Sigmoid colon (tissue), 7 donors: Measurements from ENCODE around the gene ELMO3. TPM values are rescaled to one million over a fixed set of nuclear protein-coding genes. Genes with fewer than 3 reads are reported as not detected.

Source experiments
- DNase-seq: peaks from one replicate; pipeline ENCODE4 v3.0.0-alpha.2; 2019
- H3K27ac ChIP-seq, 4 donors: fragments of 200-600 bp; sonication (generic); one replicate each; pipeline ENCODE4 v1.5.1; 2016 to 2019; ENCODE audit warnings: mild to moderate bottlenecking in 1 of 4
- H3K27me3 ChIP-seq, 3 donors: fragments of 200-600 bp; sonication (generic); one replicate each; pipeline ENCODE4 v1.5.1; 2019; ENCODE audit warnings: mild to moderate bottlenecking in 1 of 3
- H3K36me3 ChIP-seq, 4 donors: fragments of 200-600 bp; sonication (generic); one replicate each; pipeline ENCODE4 v1.5.1; 2016 to 2019
- H3K4me1 ChIP-seq, 4 donors: fragments of 200-600 bp; sonication (generic); one replicate each; pipeline ENCODE4 v1.5.1; 2017 to 2019
- H3K4me3 ChIP-seq, 4 donors: fragments of 200-600 bp; sonication (generic); one replicate each; pipeline ENCODE4 v1.5.1; 2017 to 2019; ENCODE audit warnings: mild to moderate bottlenecking in 2 of 4, moderate library complexity in 1 of 4
- H3K9me3 ChIP-seq, 4 donors: fragments of 200-600 bp in 3 of 4; sonication (generic) in 3 of 4; one replicate each; pipeline versions ENCODE4 v1.5.1 to v1.6.1; 2013 to 2019
- CTCF ChIP-seq, 4 experiments: fragments of 450-650 bp in 3 of 4; fragments of 200-600 bp in 1 of 4; IDR thresholded peaks; one replicate each; pipeline ENCODE4 v1.5.1; 2016 to 2019; ENCODE audit warnings: antibody characterized with exemption in 4 of 4, mild to moderate bottlenecking in 3 of 4, moderate library complexity in 2 of 4
- EP300 ChIP-seq, 4 donors: sonication (generic); formaldehyde crosslinking; IDR thresholded peaks; one replicate each; pipeline ENCODE4 v1.6.1; 2017; ENCODE audit warnings: antibody characterized with exemption in 4 of 4
- POLR2A ChIP-seq, 2 donors: fragments of 450-650 bp; IDR thresholded peaks; one replicate each; pipeline ENCODE4 v1.6.1; 2016; ENCODE audit warnings: antibody characterized with exemption in 2 of 2, mild to moderate bottlenecking in 2 of 2, moderate library complexity in 2 of 2
- POLR2AphosphoS5 ChIP-seq, 4 donors: sonication (generic); formaldehyde crosslinking; IDR thresholded peaks; one replicate each; pipeline ENCODE4 v1.6.1; 2017; ENCODE audit warnings: antibody characterized with exemption in 4 of 4
- WGBS, 2 donors: extraction: QIAGEN DNeasy Blood & Tissue Kit; methylation state at CpG; one replicate each; pipeline ENCODE4 v1.1.7; 2013; 5-methylcytosine and 5-hydroxymethylcytosine counted together
- intact Hi-C: fragments of 100-400 bp; cut with DNase I; formaldehyde crosslinking; loops from one replicate; pipeline ENCODE4 v1.15.1; 2023
- polyA plus RNA-seq, 3 donors: library from polyadenylated mRNA; stranded (reverse); fragments of 200-250 nt; gene quantifications; one replicate each; pipeline ENCODE4 v1.2.3, GENCODE V29; 2013
- total RNA-seq, 4 donors: library from RNA; depleted of rRNA; stranded (reverse); fragments of >200 nt; gene quantifications; one replicate each; pipeline ENCODE4 v1.1.0, GENCODE V29; 2016
- donor health status: healthy with polysubstance abuse.
- donor health status: Bipolar disorder and iron deficiency.
- donor health status: healthy.

ELMO3 gene
- total and polyA plus RNA-seq, 7 donors, result 0.14 to 41.8 (median 1.7) TPM

GRCh38 chr16:67170949-67171649 lies 27.8 kb upstream of the ELMO3 start:
- DNase-seq, result no peak
- TF ChIP-seq EP300 (IDR thresholded peaks at IDR 0.05), result no peak
- H3K4me1 ChIP-seq, result peaks cover 0 to 57% (median 52%) of the 10 kb centered on the region in 4 donors

GRCh38 chr16:67173323-67173722 lies 25.6 kb upstream of the ELMO3 start:
- H3K36me3 ChIP-seq, result no peaks in the 10 kb centered on the region
- peak overlapping the region; percentile 89 to 95 (median 90) for H3K27ac ChIP-seq
- TF ChIP-seq EP300 (IDR thresholded peaks at IDR 0.05) (no peak), POLR2AphosphoS5 (IDR thresholded peaks at IDR 0.05) (no peak), CTCF (IDR thresholded peaks at IDR 0.05) (no peak), POLR2A (IDR thresholded peaks at IDR 0.05) (no peak)
- 78 to 98% methylated on average over 1 of the region's 1 CpG for WGBS, 2 donors
- peak overlapping the region in 3 of 4 donors; percentile 40 to 52 (median 52) for H3K4me3 ChIP-seq
- H3K27me3 ChIP-seq, result no peaks in the 10 kb centered on the region
- no peaks in the 10 kb centered on the region for H3K9me3 ChIP-seq
- peaks cover 0 to 67% (median 60%) of the 10 kb centered on the region in 4 donors for H3K4me1 ChIP-seq
- intact Hi-C loops, result no loop called here
- no peak for DNase-seq

More at GRCh38 chr16:67170949-67171649, 27.8 kb upstream of the ELMO3 start:
- no peaks in the 10 kb centered on the region for H3K9me3 ChIP-seq
- H3K27ac ChIP-seq, result peak overlapping the region; percentile 87 to 95 (median 90)
- intact Hi-C loops, result no loop called here
- H3K27me3 ChIP-seq, result peaks cover under 1 to 3% (median 2%) of the 10 kb centered on the region in 3 donors
- 50 to 55% methylated on average over 14 of the region's 14 CpGs for WGBS, 2 donors
- H3K4me3 ChIP-seq, result peak overlapping the region; percentile 29 to 57 (median 48)
- H3K36me3 ChIP-seq, result no peaks in the 10 kb centered on the region

GRCh38 chr16:67173808-67174705 lies 24.9 kb upstream of the ELMO3 start:
- intact Hi-C loops, result no loop called here
- 1% methylated on average over 71 of the region's 71 CpGs for WGBS, 2 donors

GRCh38 chr16:67174706-67175231 lies 24.2 kb upstream of the ELMO3 start:
- TF ChIP-seq POLR2AphosphoS5 (IDR thresholded peaks at IDR 0.05), result no peak
- no peak for TF ChIP-seq POLR2A (IDR thresholded peaks at IDR 0.05)
- TF ChIP-seq EP300 (IDR thresholded peaks at IDR 0.05), result no peak
- TF ChIP-seq CTCF (IDR thresholded peaks at IDR 0.05), result no peak
- Histone ChIP-seq H3K4me3 (peak overlapping the region; percentile 22 to 52 (median 46)), H3K4me1 (peaks cover 0 to 60% (median 54%) of the 10 kb centered on the region in 4 donors), H3K9me3 (no peaks in the 10 kb centered on the region), H3K27me3 (no peaks in the 10 kb centered on the region), H3K36me3 (no peaks in the 10 kb centered on the region), H3K27ac (peak overlapping the region; percentile 89 to 95 (median 90))
- DNase-seq, result no peak
- intact Hi-C loops, result no loop called here
- 41 to 59% methylated on average over 31 of the region's 31 CpGs for WGBS, 2 donors

More at GRCh38 chr16:67173808-67174705, 24.9 kb upstream of the ELMO3 start:
- no peaks in the 10 kb centered on the region for H3K27me3 ChIP-seq
- H3K4me3 ChIP-seq, result peak overlapping the region; percentile 22 to 52 (median 46)
- H3K4me1 ChIP-seq, result peaks cover 0 to 67% (median 61%) of the 10 kb centered on the region in 4 donors
- H3K9me3 ChIP-seq, result no peaks in the 10 kb centered on the region
- H3K36me3 ChIP-seq, result no peaks in the 10 kb centered on the region
- peak in 3 of 4 experiments; percentile 10 to 37 (median 33) for TF ChIP-seq CTCF (IDR thresholded peaks at IDR 0.05)
- TF ChIP-seq POLR2A (IDR thresholded peaks at IDR 0.05), result peak; percentile 61 to 67
- peak in 1 of 4 donors; percentile 70 for TF ChIP-seq EP300 (IDR thresholded peaks at IDR 0.05)
- TF ChIP-seq POLR2AphosphoS5 (IDR thresholded peaks at IDR 0.05), result peak; percentile 54 to 86 (median 76)
- H3K27ac ChIP-seq, result peak overlapping the region; percentile 89 to 95 (median 90)
- DNase-seq, result peak; percentile 96
